Measurements from ENCODE around the gene GADD45G.

DNA sequence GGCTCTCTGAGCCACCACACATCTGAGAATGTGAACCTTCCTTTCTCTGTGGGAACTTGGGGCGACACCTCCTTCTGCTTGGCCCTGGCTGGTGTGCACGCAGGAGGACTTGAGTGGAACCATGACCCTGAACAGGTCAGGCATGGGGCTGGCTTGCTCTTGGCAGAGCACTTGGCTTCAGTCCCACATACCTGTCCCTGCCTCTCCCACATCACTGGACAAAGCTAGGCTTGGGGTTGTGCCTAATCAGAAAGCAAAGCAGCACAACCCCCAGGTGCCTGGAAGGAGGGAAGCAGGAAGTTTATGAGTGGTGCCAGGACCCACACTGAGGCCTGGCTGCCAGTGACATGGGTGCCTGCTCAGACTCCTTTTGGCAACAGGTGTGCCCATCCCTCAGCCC, 13.2 kb downstream of the GADD45G start:
- TF ChIP-seq, protein P1, sequence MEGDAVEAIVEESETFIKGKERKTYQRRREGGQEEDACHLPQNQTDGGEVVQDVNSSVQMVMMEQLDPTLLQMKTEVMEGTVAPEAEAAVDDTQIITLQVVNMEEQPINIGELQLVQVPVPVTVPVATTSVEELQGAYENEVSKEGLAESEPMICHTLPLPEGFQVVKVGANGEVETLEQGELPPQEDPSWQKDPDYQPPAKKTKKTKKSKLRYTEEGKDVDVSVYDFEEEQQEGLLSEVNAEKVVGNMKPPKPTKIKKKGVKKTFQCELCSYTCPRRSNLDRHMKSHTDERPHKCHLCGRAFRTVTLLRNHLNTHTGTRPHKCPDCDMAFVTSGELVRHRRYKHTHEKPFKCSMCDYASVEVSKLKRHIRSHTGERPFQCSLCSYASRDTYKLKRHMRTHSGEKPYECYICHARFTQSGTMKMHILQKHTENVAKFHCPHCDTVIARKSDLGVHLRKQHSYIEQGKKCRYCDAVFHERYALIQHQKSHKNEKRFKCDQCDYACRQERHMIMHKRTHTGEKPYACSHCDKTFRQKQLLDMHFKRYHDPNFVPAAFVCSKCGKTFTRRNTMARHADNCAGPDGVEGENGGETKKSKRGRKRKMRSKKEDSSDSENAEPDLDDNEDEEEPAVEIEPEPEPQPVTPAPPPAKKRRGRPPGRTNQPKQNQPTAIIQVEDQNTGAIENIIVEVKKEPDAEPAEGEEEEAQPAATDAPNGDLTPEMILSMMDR (IDR thresholded peaks at IDR 0.05) = no peak
- no peak for TF ChIP-seq ZFX (IDR thresholded peaks at IDR 0.05; ENCODE audit: borderline replicate concordance)
